ENCODE results near the gene CARD14. TPM values are rescaled to one million over a fixed set of nuclear protein-coding genes. Genes with fewer than 3 reads are reported as not detected.

The CARD14 gene
- total and polyA plus RNA-seq, 2 of the 13 experiments (the other 11 are each of a cell fraction or from before 2014, with no cell fraction given), result 0.11 TPM; not detected in 1

DNA sequence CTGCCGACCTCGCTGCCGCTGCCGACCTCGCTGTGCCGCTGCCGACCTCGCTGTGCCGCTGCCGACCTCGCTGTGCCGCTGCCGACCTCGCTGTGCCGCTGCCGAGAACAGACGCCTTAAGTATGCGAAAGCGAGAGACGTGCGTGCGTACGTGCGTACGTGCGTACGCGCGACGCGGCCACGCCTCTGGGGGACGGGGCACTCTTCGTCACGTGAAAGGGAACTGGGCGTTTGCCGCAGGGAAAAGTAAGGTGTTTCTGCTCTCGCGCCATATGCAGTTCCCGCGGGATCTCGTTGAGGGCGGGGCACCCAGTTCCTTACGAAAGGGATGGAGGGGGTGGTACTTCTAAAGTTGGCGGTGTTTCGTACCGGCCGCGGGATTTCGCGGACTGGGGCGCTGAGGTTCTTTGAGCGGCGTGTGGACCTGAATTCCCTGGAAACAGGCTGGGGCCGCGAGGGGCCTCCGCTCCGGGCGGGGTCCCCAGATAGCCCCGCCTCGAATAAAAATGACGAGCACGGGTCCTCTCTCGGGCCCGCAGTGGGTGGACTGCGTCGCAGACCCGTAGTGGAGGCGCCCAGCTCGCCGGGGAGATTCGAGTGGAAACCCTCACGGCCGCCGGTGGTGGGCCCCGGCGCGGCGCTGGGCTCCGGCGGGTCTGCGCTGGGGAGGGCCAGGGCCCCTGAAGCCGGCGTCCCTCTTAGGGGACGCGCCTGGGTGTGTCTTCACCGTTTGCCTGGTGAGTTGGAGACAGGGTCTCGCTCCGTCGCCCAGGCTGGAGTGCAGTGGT lies 22.6 kb upstream of the CARD14 start, which contains the start of gene EIF4A3 (continued):
- peak; percentile 99 for TF ChIP-seq ZMYM4 (CRISPR knock-in tag; IDR thresholded peaks at IDR 0.05)
- TF ChIP-seq ZNF329 (CRISPR knock-in tag; IDR thresholded peaks at IDR 0.05; ENCODE audit: low read depth), result peak; percentile 83; the same call in 1 of the 2 replicates
- peak; percentile 86; the same call in 1 of the 2 replicates for TF ChIP-seq TP53 (CRISPR knock-in tag; conservative IDR thresholded peaks at IDR 0.05)
- no peak for TF ChIP-seq TOE1 (CRISPR knock-in tag; IDR thresholded peaks at IDR 0.05)
- TF ChIP-seq, protein P1, sequence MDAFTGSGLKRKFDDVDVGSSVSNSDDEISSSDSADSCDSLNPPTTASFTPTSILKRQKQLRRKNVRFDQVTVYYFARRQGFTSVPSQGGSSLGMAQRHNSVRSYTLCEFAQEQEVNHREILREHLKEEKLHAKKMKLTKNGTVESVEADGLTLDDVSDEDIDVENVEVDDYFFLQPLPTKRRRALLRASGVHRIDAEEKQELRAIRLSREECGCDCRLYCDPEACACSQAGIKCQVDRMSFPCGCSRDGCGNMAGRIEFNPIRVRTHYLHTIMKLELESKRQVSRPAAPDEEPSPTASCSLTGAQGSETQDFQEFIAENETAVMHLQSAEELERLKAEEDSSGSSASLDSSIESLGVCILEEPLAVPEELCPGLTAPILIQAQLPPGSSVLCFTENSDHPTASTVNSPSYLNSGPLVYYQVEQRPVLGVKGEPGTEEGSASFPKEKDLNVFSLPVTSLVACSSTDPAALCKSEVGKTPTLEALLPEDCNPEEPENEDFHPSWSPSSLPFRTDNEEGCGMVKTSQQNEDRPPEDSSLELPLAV (CRISPR knock-in tag; conservative IDR thresholded peaks at IDR 0.05; ENCODE audit: low read depth), result no peak
- TF ChIP-seq ATF3 (CRISPR knock-in tag; IDR thresholded peaks at IDR 0.05), result peak; percentile 17; the same call in 1 of the 2 replicates
- TF ChIP-seq CEBPG (CRISPR knock-in tag; IDR thresholded peaks at IDR 0.05), result peak; percentile 72
- no peak for TF ChIP-seq ZNF296 (CRISPR knock-in tag; conservative IDR thresholded peaks at IDR 0.05)
- 0 out of 2 replicates have a peak, but pooled peaks have one; percentile 48 for TF ChIP-seq ELF4 (CRISPR knock-in tag; IDR thresholded peaks at IDR 0.05; ENCODE audit: borderline replicate concordance)
- TF ChIP-seq ZKSCAN1 (IDR thresholded peaks at IDR 0.05; ENCODE audit: low read length), result no peak
- peak; percentile 78 for TF ChIP-seq SOX5 (CRISPR knock-in tag; IDR thresholded peaks at IDR 0.05; ENCODE audit: borderline replicate concordance)
- peak; percentile 86; the same call in 1 of the 2 replicates for TF ChIP-seq ZNF367 (CRISPR knock-in tag; IDR thresholded peaks at IDR 0.05; ENCODE audit: borderline replicate concordance)
- TF ChIP-seq, protein P2, sequence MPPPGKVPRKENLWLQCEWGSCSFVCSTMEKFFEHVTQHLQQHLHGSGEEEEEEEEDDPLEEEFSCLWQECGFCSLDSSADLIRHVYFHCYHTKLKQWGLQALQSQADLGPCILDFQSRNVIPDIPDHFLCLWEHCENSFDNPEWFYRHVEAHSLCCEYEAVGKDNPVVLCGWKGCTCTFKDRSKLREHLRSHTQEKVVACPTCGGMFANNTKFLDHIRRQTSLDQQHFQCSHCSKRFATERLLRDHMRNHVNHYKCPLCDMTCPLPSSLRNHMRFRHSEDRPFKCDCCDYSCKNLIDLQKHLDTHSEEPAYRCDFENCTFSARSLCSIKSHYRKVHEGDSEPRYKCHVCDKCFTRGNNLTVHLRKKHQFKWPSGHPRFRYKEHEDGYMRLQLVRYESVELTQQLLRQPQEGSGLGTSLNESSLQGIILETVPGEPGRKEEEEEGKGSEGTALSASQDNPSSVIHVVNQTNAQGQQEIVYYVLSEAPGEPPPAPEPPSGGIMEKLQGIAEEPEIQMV (CRISPR knock-in tag; IDR thresholded peaks at IDR 0.05; ENCODE audit: low read depth), result peak; percentile 91
- peak; percentile 71; the same call in 1 of the 2 replicates for TF ChIP-seq ZNF44 (CRISPR knock-in tag; IDR thresholded peaks at IDR 0.05)
- peak; percentile 96; the same call in 1 of the 2 replicates for TF ChIP-seq ZSCAN21 (CRISPR knock-in tag; IDR thresholded peaks at IDR 0.05; ENCODE audit: borderline replicate concordance)
- TF ChIP-seq TCF7 (IDR thresholded peaks at IDR 0.05; ENCODE audit: low read depth), result no peak
- no peak for TF ChIP-seq HNF4G (IDR thresholded peaks at IDR 0.05; ENCODE audit: borderline replicate concordance, low read depth, low read length)
- TF ChIP-seq HNF4G (CRISPR knock-in tag; IDR thresholded peaks at IDR 0.05; ENCODE audit: borderline replicate concordance, low read depth), result peak; percentile 27; the same call in 1 of the 2 replicates
- no peak for TF ChIP-seq ZNF207 (IDR thresholded peaks at IDR 0.05; ENCODE audit: borderline replicate concordance)
- peak; percentile 51 for TF ChIP-seq KAT7 (CRISPR knock-in tag; IDR thresholded peaks at IDR 0.05; ENCODE audit: borderline replicate concordance)
- no peak; the same call in 1 of the 2 replicates for TF ChIP-seq SNAPC5 (CRISPR knock-in tag; IDR thresholded peaks at IDR 0.05; ENCODE audit: borderline replicate concordance)
- no peak for TF ChIP-seq DPF2 (CRISPR knock-in tag; IDR thresholded peaks at IDR 0.05; ENCODE audit: borderline replicate concordance, low read depth)
- peak; percentile 78 for TF ChIP-seq IKZF5 (CRISPR knock-in tag; IDR thresholded peaks at IDR 0.05)
- TF ChIP-seq KLF15 (CRISPR knock-in tag; IDR thresholded peaks at IDR 0.05; ENCODE audit: borderline replicate concordance), result peak; percentile 22; the same call in 1 of the 2 replicates
